Stomach (tissue), 9 donors: ENCODE measurements around the gene SULF2. TPM values are rescaled to one million over a fixed set of nuclear protein-coding genes. Genes with fewer than 3 reads are reported as not detected.

Experiments
- DNase-seq, 2 donors: peaks; one replicate each; pipeline versions ENCODE4 v3.0.0 to v3.0.0-alpha.2; 2013 to 2019
- H3K27ac ChIP-seq, 5 donors: fragments of 200-600 bp in 4 of 5; sonication (generic) in 4 of 5; one replicate each; pipeline ENCODE4 v1.5.1; 2013 to 2019; ENCODE audit warnings: mild to moderate bottlenecking in 1 of 5, moderate library complexity in 1 of 5
- H3K27me3 ChIP-seq, 3 donors: fragments of 200-600 bp; sonication (generic); one replicate each; pipeline ENCODE4 v1.5.1; 2017 to 2019; ENCODE audit warnings: mixed run types in 1 of 3
- H3K36me3 ChIP-seq, 4 donors: fragments of 200-600 bp; sonication (generic); 1 replicate in 3 of 4; 2 replicates in 1 of 4; pipeline ENCODE4 v1.5.1; 2016 to 2019
- H3K4me1 ChIP-seq, 4 donors: fragments of 200-600 bp; sonication (generic); one replicate each; pipeline ENCODE4 v1.5.1; 2016 to 2019
- H3K4me3 ChIP-seq, 4 donors: fragments of 200-600 bp; sonication (generic) in 3 of 4; one replicate each; pipeline ENCODE4 v1.5.1; 2016 to 2019; ENCODE audit warnings: mild to moderate bottlenecking in 1 of 4
- H3K9me3 ChIP-seq, 4 donors: fragments of 200-600 bp; sonication (generic); one replicate each; pipeline ENCODE4 v1.5.1; 2016 to 2019
- EP300 ChIP-seq: sonication (generic); formaldehyde crosslinking; IDR thresholded peaks from one replicate; pipeline ENCODE4 v1.6.1; 2017; ENCODE audit warnings: antibody characterized with exemption
- POLR2A ChIP-seq, 4 donors: fragments of 450-650 bp; IDR thresholded peaks; one replicate each; pipeline ENCODE4 v1.6.1; 2016; ENCODE audit warnings: antibody characterized with exemption in 4 of 4, control low read depth in 2 of 4, mild to moderate bottlenecking in 1 of 4, moderate library complexity in 1 of 4
- POLR2AphosphoS5 ChIP-seq, 3 donors: sonication (generic); formaldehyde crosslinking; IDR thresholded peaks; one replicate each; pipeline ENCODE4 v1.6.1; 2016; ENCODE audit warnings: antibody characterized with exemption in 3 of 3
- WGBS, 5 donors: extraction: QIAGEN DNeasy Blood & Tissue Kit in 3 of 5; methylation state at CpG; one replicate each; pipeline versions ENCODE4 v1.1.5 to v1.1.7; 2013 to 2018; 5-methylcytosine and 5-hydroxymethylcytosine counted together
- intact Hi-C: fragments of 100-400 bp; cut with DNase I; formaldehyde crosslinking; loops from one replicate; pipeline ENCODE4 v1.15.1; 2023; ENCODE audit warnings: low total_unique reads
- polyA plus RNA-seq, 3 donors: library from polyadenylated mRNA; stranded (reverse); fragments of 200-250 nt; gene quantifications; one replicate each; pipeline ENCODE4 v1.2.3, GENCODE V29; 2013
- total RNA-seq, 5 donors: library from RNA; depleted of rRNA; stranded (reverse); fragments of >200 nt; gene quantifications; one replicate each; pipeline versions ENCODE4 v1.1.0 to v1.2.3, GENCODE V29; 2014 to 2016
- TF ChIP-seq, protein P1 (sequence below), 7 experiments: fragments of 450-650 bp in 4 of 7; fragments of 200-600 bp in 3 of 7; sonication (generic) in 3 of 7; IDR thresholded peaks; one replicate each; pipeline ENCODE4 v1.5.1; 2016 to 2019; ENCODE audit warnings: antibody characterized with exemption in 7 of 7, control low read depth in 2 of 7, mild to moderate bottlenecking in 1 of 7
- donor health status: healthy with polysubstance abuse.
- donor health status: Bipolar disorder and iron deficiency.
- donor health status: healthy.

The SULF2 gene
- total and polyA plus RNA-seq, 8 donors = 9.0 to 226 (median 27.3) TPM

- WGBS, 5 donors = 87 to 91% (median 89%) methylated on average over 11 to 12 of the region's 12 CpGs
- intact Hi-C loops = loop anchor here (10.0 kb wide), 1 partner anchor 120 kb away; the partner anchor contains the start of gene SULF2
- Histone ChIP-seq H3K36me3 (peaks cover under 1 to 56% (median 45%) of the 10 kb centered on the region in 4 donors), H3K27me3 (no peaks in the 10 kb centered on the region), H3K27ac (no peak overlapping the region), H3K9me3 (no peaks in the 10 kb centered on the region), H3K4me3 (no peak overlapping the region), H3K4me1 (peaks cover 0 to 14% (median 9%) of the 10 kb centered on the region in 4 donors)
- no peak for DNase-seq
- TF ChIP-seq POLR2A (IDR thresholded peaks at IDR 0.05) (no peak), POLR2AphosphoS5 (IDR thresholded peaks at IDR 0.05) (no peak), EP300 (no peak)
- TF ChIP-seq, protein P1, sequence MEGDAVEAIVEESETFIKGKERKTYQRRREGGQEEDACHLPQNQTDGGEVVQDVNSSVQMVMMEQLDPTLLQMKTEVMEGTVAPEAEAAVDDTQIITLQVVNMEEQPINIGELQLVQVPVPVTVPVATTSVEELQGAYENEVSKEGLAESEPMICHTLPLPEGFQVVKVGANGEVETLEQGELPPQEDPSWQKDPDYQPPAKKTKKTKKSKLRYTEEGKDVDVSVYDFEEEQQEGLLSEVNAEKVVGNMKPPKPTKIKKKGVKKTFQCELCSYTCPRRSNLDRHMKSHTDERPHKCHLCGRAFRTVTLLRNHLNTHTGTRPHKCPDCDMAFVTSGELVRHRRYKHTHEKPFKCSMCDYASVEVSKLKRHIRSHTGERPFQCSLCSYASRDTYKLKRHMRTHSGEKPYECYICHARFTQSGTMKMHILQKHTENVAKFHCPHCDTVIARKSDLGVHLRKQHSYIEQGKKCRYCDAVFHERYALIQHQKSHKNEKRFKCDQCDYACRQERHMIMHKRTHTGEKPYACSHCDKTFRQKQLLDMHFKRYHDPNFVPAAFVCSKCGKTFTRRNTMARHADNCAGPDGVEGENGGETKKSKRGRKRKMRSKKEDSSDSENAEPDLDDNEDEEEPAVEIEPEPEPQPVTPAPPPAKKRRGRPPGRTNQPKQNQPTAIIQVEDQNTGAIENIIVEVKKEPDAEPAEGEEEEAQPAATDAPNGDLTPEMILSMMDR (IDR thresholded peaks at IDR 0.05) = no peak
These were observed 120.5 kb downstream of the SULF2 start for GRCh38 chr20:47664744-47665143.

GRCh38 chr20:47664068-47664437 is 121.2 kb downstream of the SULF2 start:
- Histone ChIP-seq H3K4me1 (peaks cover 0 to 14% (median 9%) of the 10 kb centered on the region in 4 donors), H3K4me3 (no peak overlapping the region), H3K27ac (no peak overlapping the region), H3K36me3 (peaks cover 3 to 63% (median 50%) of the 10 kb centered on the region in 4 donors), H3K9me3 (no peaks in the 10 kb centered on the region), H3K27me3 (no peaks in the 10 kb centered on the region)
- DNase-seq = no peak
- intact Hi-C loops = loop anchor here (10.0 kb wide), 1 partner anchor 121 kb away; the partner anchor contains the start of gene SULF2
- TF ChIP-seq, protein P1 (IDR thresholded peaks at IDR 0.05) = no peak
- TF ChIP-seq EP300 (no peak), POLR2AphosphoS5 (IDR thresholded peaks at IDR 0.05) (no peak), POLR2A (IDR thresholded peaks at IDR 0.05) (no peak)
- WGBS, 5 donors = 64 to 90% (median 85%) methylated on average over 1 to 2 of the region's 2 CpGs; no CpG with 5 or more reads in 1 of the 5 donors

- peaks cover 3 to 63% (median 54%) of the 10 kb centered on the region in 4 donors for H3K36me3 ChIP-seq
- WGBS, 5 donors = 54 to 66% (median 58%) methylated on average over 12 to 20 of the region's 20 CpGs
These were observed 121.8 kb downstream of the SULF2 start for GRCh38 chr20:47663354-47664067.

More at GRCh38 chr20:47663354-47664067, 121.8 kb downstream of the SULF2 start:
- Histone ChIP-seq H3K27me3 (no peaks in the 10 kb centered on the region), H3K9me3 (no peaks in the 10 kb centered on the region), H3K27ac (no peak overlapping the region), H3K4me3 (no peak overlapping the region), H3K4me1 (peaks cover 0 to 14% (median 9%) of the 10 kb centered on the region in 4 donors)
- no peak for TF ChIP-seq EP300
- TF ChIP-seq, protein P1 (IDR thresholded peaks at IDR 0.05) = peak in 6 of 7 experiments; percentile 46 to 96 (median 87)
- TF ChIP-seq POLR2A (IDR thresholded peaks at IDR 0.05) = no peak
- peak in 1 of 3 donors; percentile 54 for TF ChIP-seq POLR2AphosphoS5 (IDR thresholded peaks at IDR 0.05)
- intact Hi-C loops = loop anchor here (10.0 kb wide), 1 partner anchor 121 kb away; the partner anchor contains the start of gene SULF2
- DNase-seq = peak; percentile 79 to 93
